ENCODE data around the gene NAXD. TPM values are rescaled to one million over a fixed set of nuclear protein-coding genes. Genes with fewer than 3 reads are reported as not detected.

Gene NAXD
- total and polyA plus RNA-seq, 2 of the 4 experiments (the other 2 are of a cell fraction), result 10.2 to 27.2 TPM

DNA sequence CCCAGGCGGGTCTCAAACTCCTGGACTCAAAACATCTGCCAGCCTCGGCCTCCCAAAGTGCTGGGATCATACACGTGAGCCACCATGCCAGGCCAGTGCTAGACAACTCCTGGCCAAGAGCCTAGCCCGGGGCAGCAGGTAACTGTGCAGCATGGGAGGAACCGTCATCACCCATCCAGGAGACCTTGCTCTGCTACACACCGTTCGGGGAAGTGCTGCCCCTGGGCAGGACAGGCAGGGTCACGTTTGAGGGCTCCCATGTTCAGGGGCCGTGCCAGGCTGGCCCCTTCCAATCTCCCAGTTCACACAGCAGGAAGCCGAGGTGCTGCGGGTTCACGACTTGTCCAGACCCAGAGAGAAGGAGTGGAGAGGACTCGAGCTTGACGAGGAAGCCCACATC is 35.1 kb downstream of the NAXD start:
- no peak for ATAC-seq (ENCODE audit: low read depth)
- Histone ChIP-seq H3K4me2 (ENCODE audit: low read depth, low read length) (no peak overlapping the region), H3K56ac (ENCODE audit: extremely low read depth, insufficient read depth, low read length) (no peak overlapping the region), H2BK5ac (ENCODE audit: low read depth, low read length, poor library complexity, severe bottlenecking) (no peak overlapping the region), H4K5ac (ENCODE audit: low read depth, low read length) (no peak overlapping the region), H4K8ac (ENCODE audit: low read depth in 2 of 2, low read length in 2 of 2) (no peak overlapping the region), H3K4ac (ENCODE audit: low read depth, low read length) (no peak overlapping the region), H3K36me3 (ENCODE audit: control insufficient read depth, insufficient read depth, low read length) (peaks cover 30% of the 10 kb centered on the region), H3K79me1 (ENCODE audit: low read depth in 1 of 2, low read length in 2 of 2) (peaks cover 7 to 26% of the 10 kb centered on the region in 2 experiments; a peak in 3 of 4 replicates), H2BK20ac (ENCODE audit: low read depth, low read length) (no peak overlapping the region), H3K23ac (ENCODE audit: low read depth, low read length) (no peak overlapping the region), H2AK5ac (ENCODE audit: low read depth, low read length) (no peak overlapping the region), H4K91ac (ENCODE audit: insufficient read depth, low read depth, low read length) (no peak overlapping the region), H2BK120ac (ENCODE audit: low read depth, low read length) (no peak overlapping the region), H3K18ac (ENCODE audit: low read depth, low read length) (no peak overlapping the region), H3K9me3 (ENCODE audit: control insufficient read depth, insufficient read depth, low read length) (no peaks in the 10 kb centered on the region), H3K27ac (ENCODE audit: insufficient read depth, low read length) (no peak overlapping the region), H3K14ac (replicated peaks; ENCODE audit: low read depth, low read length) (no peak overlapping the region), H2AFZ (replicated peaks; ENCODE audit: low read length, poor library complexity) (no peak overlapping the region), H3K9me1 (ENCODE audit: insufficient read depth, low read length) (peaks cover 2% of the 10 kb centered on the region; the same call in 1 of the 2 replicates), H2AK9ac (replicated peaks; ENCODE audit: low read depth, low read length, poor library complexity) (no peak overlapping the region), H3K27me3 (ENCODE audit: control insufficient read depth, insufficient read depth, low read length) (no peaks in the 10 kb centered on the region), H3K4me1 (ENCODE audit: control insufficient read depth, insufficient read depth, low read length) (no peaks in the 10 kb centered on the region), H3K4me3 (ENCODE audit: insufficient read depth, low read depth, low read length) (no peak overlapping the region), H2BK15ac (ENCODE audit: low read depth, low read length) (no peak overlapping the region), H4K20me1 (ENCODE audit: insufficient read depth, low read length) (no peaks in the 10 kb centered on the region), H3K9ac (ENCODE audit: low read depth, low read length) (no peak overlapping the region)
- TF ChIP-seq RCOR1 (IDR thresholded peaks at IDR 0.05; ENCODE audit: insufficient replicate concordance, low read length) (no peak), RFX5 (IDR thresholded peaks at IDR 0.05; ENCODE audit: low read depth, low read length) (no peak), CEBPB (IDR thresholded peaks at IDR 0.05; ENCODE audit: low read depth, low read length) (no peak), POLR2A (IDR thresholded peaks at IDR 0.05; ENCODE audit: low read depth, low read length) (no peak), MAFK (IDR thresholded peaks at IDR 0.05; ENCODE audit: low read depth, low read length) (no peak), RAD21 (IDR thresholded peaks at IDR 0.05; ENCODE audit: low read length) (no peak), NFE2L2 (IDR thresholded peaks at IDR 0.05; ENCODE audit: low read depth, low read length) (no peak)
- TF ChIP-seq, protein P1, sequence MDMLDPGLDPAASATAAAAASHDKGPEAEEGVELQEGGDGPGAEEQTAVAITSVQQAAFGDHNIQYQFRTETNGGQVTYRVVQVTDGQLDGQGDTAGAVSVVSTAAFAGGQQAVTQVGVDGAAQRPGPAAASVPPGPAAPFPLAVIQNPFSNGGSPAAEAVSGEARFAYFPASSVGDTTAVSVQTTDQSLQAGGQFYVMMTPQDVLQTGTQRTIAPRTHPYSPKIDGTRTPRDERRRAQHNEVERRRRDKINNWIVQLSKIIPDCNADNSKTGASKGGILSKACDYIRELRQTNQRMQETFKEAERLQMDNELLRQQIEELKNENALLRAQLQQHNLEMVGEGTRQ (IDR thresholded peaks at IDR 0.05; ENCODE audit: low read depth, low read length), result no peak
- ChIA-PET POLR2A (ENCODE audit: unreplicated experiment) (no interaction called here), CTCF (no interaction called here)
- dilution Hi-C loops (cut with HindIII; ENCODE audit: low sequenced_read_pairs, unreplicated experiment) (no loop called here), in situ Hi-C loops (cut with MboI; ENCODE audit: low sequenced_read_pairs) (no loop called here), intact Hi-C loops (cut with micrococcal nuclease) (no loop called here)
- BruUV-seq (replicated peaks), result no TSS peak
- no peak for DNase-seq
- WGBS, 2 experiments (ENCODE audit: extremely low coverage in 2 of 2, insufficient read length in 1 of 2), result 100% methylated on average over 4 of the region's 14 CpGs; no CpG with 5 or more reads in 1 of the 2 experiments
